Measurements from ENCODE around the gene ADAMTS16. TPM values are rescaled to one million over a fixed set of nuclear protein-coding genes. Genes with fewer than 3 reads are reported as not detected.

ADAMTS16 gene
- total RNA-seq, 1 donor from 2014 or later: 4.1 TPM

DNA sequence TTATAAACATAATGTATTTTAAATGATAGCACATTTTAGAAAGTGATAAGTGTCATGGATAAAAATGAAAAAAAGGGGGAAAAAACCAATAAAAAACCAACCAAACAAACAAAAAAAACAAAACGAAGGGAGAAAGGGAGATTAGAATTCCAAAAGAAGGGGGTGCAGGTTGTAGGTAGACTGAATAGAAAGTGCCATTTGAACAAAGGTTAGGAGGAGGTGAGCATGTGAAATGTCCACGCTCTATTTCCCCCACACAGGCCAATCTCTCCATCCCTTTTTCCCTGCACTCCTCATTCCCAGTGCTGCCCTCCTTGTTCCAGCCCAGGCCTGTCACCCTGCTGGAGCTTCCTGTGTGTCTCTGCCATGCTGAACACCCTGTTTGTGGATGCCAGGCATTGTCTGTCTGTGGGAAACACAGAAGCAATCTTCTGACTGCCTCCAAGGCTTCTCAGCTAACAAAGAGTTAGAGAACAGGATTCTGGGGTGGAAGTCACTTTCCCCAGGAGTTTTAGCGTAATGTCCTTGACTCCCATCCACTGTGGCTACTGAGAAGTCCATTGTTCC, 138.8 kb downstream of the ADAMTS16 start:
- Histone ChIP-seq H3K27ac (no peak overlapping the region), H3K36me3 (no peaks in the 10 kb centered on the region), H3K4me3 (no peak overlapping the region), H3K4me1 (peaks cover 11% of the 10 kb centered on the region), H3K79me2 (ENCODE audit: low read depth) (no peaks in the 10 kb centered on the region), H3K27me3 (no peaks in the 10 kb centered on the region), H3K4me2 (no peak overlapping the region), H4K20me1 (ENCODE audit: low read depth) (no peaks in the 10 kb centered on the region), H3K9ac (no peak overlapping the region), H3F3A (ENCODE audit: low read depth) (no peaks in the 10 kb centered on the region), H3K9me3 (ENCODE audit: low read depth) (no peaks in the 10 kb centered on the region), H2AFZ (replicated peaks) (peak overlapping the region; percentile 19)
- Mint-ChIP-seq H3K27ac (peak overlapping the region; percentile 90), H3K27me3 (ENCODE audit: insufficient read depth, low read depth) (no peaks in the 10 kb centered on the region), H3K9me3 (peaks cover 6% of the 10 kb centered on the region), H3K36me3 (no peaks in the 10 kb centered on the region), H3K4me3 (no peak overlapping the region), H3K4me1 (peaks cover 15% of the 10 kb centered on the region)
- DNase-seq (ENCODE audit: low spot score): peak; percentile 34
- no peak for TF ChIP-seq EZH2 (IDR thresholded peaks at IDR 0.05)
- TF ChIP-seq, protein P1, sequence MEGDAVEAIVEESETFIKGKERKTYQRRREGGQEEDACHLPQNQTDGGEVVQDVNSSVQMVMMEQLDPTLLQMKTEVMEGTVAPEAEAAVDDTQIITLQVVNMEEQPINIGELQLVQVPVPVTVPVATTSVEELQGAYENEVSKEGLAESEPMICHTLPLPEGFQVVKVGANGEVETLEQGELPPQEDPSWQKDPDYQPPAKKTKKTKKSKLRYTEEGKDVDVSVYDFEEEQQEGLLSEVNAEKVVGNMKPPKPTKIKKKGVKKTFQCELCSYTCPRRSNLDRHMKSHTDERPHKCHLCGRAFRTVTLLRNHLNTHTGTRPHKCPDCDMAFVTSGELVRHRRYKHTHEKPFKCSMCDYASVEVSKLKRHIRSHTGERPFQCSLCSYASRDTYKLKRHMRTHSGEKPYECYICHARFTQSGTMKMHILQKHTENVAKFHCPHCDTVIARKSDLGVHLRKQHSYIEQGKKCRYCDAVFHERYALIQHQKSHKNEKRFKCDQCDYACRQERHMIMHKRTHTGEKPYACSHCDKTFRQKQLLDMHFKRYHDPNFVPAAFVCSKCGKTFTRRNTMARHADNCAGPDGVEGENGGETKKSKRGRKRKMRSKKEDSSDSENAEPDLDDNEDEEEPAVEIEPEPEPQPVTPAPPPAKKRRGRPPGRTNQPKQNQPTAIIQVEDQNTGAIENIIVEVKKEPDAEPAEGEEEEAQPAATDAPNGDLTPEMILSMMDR (IDR thresholded peaks at IDR 0.05): no peak
- TF ChIP-seq EZH2phosphoT487 (IDR thresholded peaks at IDR 0.05): no peak

GRCh38 chr5:5285906-5286305, 145.8 kb downstream of the ADAMTS16 start:
- Histone ChIP-seq H3K9me3 (ENCODE audit: low read depth) (no peaks in the 10 kb centered on the region), H3K9ac (no peak overlapping the region), H4K20me1 (ENCODE audit: low read depth) (no peaks in the 10 kb centered on the region), H3K79me2 (ENCODE audit: low read depth) (no peaks in the 10 kb centered on the region), H3K4me1 (no peaks in the 10 kb centered on the region), H3K27ac (no peak overlapping the region), H2AFZ (replicated peaks) (no peak overlapping the region), H3K27me3 (no peaks in the 10 kb centered on the region), H3K4me2 (no peak overlapping the region), H3F3A (ENCODE audit: low read depth) (no peaks in the 10 kb centered on the region), H3K36me3 (no peaks in the 10 kb centered on the region), H3K4me3 (no peak overlapping the region)
- peaks cover 12% of the 10 kb centered on the region for H3K9me3 Mint-ChIP-seq
- no peaks in the 10 kb centered on the region for H3K36me3 Mint-ChIP-seq
- no peaks in the 10 kb centered on the region for H3K4me1 Mint-ChIP-seq
- peaks cover 6% of the 10 kb centered on the region for H3K27me3 Mint-ChIP-seq (ENCODE audit: insufficient read depth, low read depth)
- TF ChIP-seq EZH2 (IDR thresholded peaks at IDR 0.05) (no peak), EZH2phosphoT487 (IDR thresholded peaks at IDR 0.05) (no peak)
- TF ChIP-seq, protein P1 (IDR thresholded peaks at IDR 0.05): no peak
- no peak overlapping the region for H3K27ac Mint-ChIP-seq
- no peak overlapping the region for H3K4me3 Mint-ChIP-seq
- no peak for DNase-seq (ENCODE audit: low spot score)

DNA sequence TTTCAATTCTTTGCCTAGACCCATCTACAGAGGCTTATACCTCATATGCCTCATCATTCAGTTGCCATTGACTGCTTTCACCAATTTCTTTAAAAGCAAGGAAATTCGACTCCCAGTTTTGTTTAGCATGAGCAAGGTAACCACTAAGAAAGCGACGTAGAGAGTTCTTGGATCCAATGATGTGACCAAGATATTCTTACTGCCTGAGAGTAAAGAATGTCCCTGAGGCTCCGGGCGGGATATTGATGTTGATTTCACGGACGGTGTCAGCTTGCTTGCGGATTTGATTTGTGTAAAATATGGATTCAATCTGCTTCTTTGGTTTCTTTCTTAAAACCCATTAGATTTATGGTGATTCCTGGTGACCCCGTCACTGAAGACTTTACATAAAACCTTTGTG, 147.3 kb downstream of the ADAMTS16 start:
- H4K20me1 ChIP-seq (ENCODE audit: low read depth): no peaks in the 10 kb centered on the region
- no peak for DNase-seq (ENCODE audit: low spot score)
- H3K9me3 ChIP-seq (ENCODE audit: low read depth): no peaks in the 10 kb centered on the region
- Mint-ChIP-seq H3K36me3 (no peaks in the 10 kb centered on the region), H3K9me3 (peaks cover 12% of the 10 kb centered on the region), H3K27me3 (ENCODE audit: insufficient read depth, low read depth) (peaks cover 6% of the 10 kb centered on the region), H3K27ac (no peak overlapping the region), H3K4me1 (no peaks in the 10 kb centered on the region), H3K4me3 (no peak overlapping the region)
- no peaks in the 10 kb centered on the region for H3F3A ChIP-seq (ENCODE audit: low read depth)
- no peaks in the 10 kb centered on the region for H3K36me3 ChIP-seq
- no peak for TF ChIP-seq EZH2 (IDR thresholded peaks at IDR 0.05)
- H3K9ac ChIP-seq: no peak overlapping the region
- H3K79me2 ChIP-seq (ENCODE audit: low read depth): no peaks in the 10 kb centered on the region
- H2AFZ ChIP-seq (replicated peaks): no peak overlapping the region
- no peaks in the 10 kb centered on the region for H3K4me1 ChIP-seq
- H3K4me3 ChIP-seq: no peak overlapping the region
- H3K4me2 ChIP-seq: no peak overlapping the region
- no peaks in the 10 kb centered on the region for H3K27me3 ChIP-seq
- H3K27ac ChIP-seq: no peak overlapping the region

DNA sequence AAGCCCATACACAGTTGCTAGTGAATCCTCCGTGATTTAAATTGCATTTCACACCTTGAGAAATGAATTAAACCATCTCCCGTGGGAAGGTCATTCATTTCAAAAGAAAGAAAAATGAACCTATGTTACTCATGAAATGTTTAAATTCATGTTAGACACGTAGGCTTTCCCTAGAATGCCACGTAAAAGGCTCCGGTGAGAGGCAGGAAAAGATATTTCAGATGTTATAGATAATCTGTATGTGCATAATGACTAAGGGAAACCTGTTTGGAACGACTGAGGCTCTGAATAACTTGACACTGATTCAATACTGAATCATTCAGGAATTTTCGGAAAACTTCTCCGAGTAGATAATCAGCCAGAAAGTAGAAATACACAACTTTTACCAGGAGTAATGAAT, 148.1 kb downstream of the ADAMTS16 start:
- H3K36me3 ChIP-seq: no peaks in the 10 kb centered on the region
- no peak overlapping the region for H3K4me2 ChIP-seq
- no peak overlapping the region for H3K4me3 ChIP-seq
- H4K20me1 ChIP-seq (ENCODE audit: low read depth): no peaks in the 10 kb centered on the region
- Mint-ChIP-seq H3K27me3 (ENCODE audit: insufficient read depth, low read depth) (peaks cover 6% of the 10 kb centered on the region), H3K9me3 (peaks cover 11% of the 10 kb centered on the region), H3K4me3 (no peak overlapping the region), H3K36me3 (no peaks in the 10 kb centered on the region), H3K27ac (no peak overlapping the region), H3K4me1 (no peaks in the 10 kb centered on the region)
- no peaks in the 10 kb centered on the region for H3F3A ChIP-seq (ENCODE audit: low read depth)
- no peaks in the 10 kb centered on the region for H3K79me2 ChIP-seq (ENCODE audit: low read depth)
- no peaks in the 10 kb centered on the region for H3K27me3 ChIP-seq
- no peaks in the 10 kb centered on the region for H3K9me3 ChIP-seq (ENCODE audit: low read depth)
- H3K4me1 ChIP-seq: no peaks in the 10 kb centered on the region
- H3K27ac ChIP-seq: no peak overlapping the region
- H2AFZ ChIP-seq (replicated peaks): no peak overlapping the region
- H3K9ac ChIP-seq: no peak overlapping the region
- TF ChIP-seq, protein P1 (IDR thresholded peaks at IDR 0.05): no peak
- TF ChIP-seq EZH2 (IDR thresholded peaks at IDR 0.05) (no peak), EZH2phosphoT487 (IDR thresholded peaks at IDR 0.05) (no peak)
- no peak for DNase-seq (ENCODE audit: low spot score)

All from neural progenitor cell (in vitro differentiated cells).